ENCODE measurements around the gene ADCY3.

- TF ChIP-seq, protein P1, sequence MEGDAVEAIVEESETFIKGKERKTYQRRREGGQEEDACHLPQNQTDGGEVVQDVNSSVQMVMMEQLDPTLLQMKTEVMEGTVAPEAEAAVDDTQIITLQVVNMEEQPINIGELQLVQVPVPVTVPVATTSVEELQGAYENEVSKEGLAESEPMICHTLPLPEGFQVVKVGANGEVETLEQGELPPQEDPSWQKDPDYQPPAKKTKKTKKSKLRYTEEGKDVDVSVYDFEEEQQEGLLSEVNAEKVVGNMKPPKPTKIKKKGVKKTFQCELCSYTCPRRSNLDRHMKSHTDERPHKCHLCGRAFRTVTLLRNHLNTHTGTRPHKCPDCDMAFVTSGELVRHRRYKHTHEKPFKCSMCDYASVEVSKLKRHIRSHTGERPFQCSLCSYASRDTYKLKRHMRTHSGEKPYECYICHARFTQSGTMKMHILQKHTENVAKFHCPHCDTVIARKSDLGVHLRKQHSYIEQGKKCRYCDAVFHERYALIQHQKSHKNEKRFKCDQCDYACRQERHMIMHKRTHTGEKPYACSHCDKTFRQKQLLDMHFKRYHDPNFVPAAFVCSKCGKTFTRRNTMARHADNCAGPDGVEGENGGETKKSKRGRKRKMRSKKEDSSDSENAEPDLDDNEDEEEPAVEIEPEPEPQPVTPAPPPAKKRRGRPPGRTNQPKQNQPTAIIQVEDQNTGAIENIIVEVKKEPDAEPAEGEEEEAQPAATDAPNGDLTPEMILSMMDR (IDR thresholded peaks at IDR 0.05) = no peak
- TF ChIP-seq POLR2A (IDR thresholded peaks at IDR 0.05) = no peak
- no peak for TF ChIP-seq POLR2AphosphoS5 (IDR thresholded peaks at IDR 0.05)
- no peak for TF ChIP-seq EP300 (IDR thresholded peaks at IDR 0.05; ENCODE audit: low read depth)
These were observed 93.3 kb downstream of the ADCY3 start for GRCh38 chr2:24826773-24827145.
